Liver (tissue), 3 donors: ENCODE measurements around the gene MASP2.

ENCODE experiments used
- EGR1 ChIP-seq, 2 donors: IDR thresholded peaks; 2 replicates each; pipeline ENCODE4 v1.6.1; 2016 to 2018; ENCODE audit warnings: antibody characterized with exemption in 2 of 2, low read depth in 2 of 2
- GABPA ChIP-seq, 2 donors: IDR thresholded peaks in 1 of 2; conservative IDR thresholded peaks in 1 of 2; 2 replicates each; pipeline ENCODE4 v1.6.1; 2016; ENCODE audit warnings: antibody characterized with exemption in 2 of 2, mild to moderate bottlenecking in 1 of 2, moderate library complexity in 1 of 2
- HNF4A ChIP-seq, 2 donors: conservative IDR thresholded peaks; 2 replicates each; pipeline ENCODE4 v1.6.1; 2016; ENCODE audit warnings: antibody characterized with exemption in 2 of 2, mild to moderate bottlenecking in 2 of 2
- JUND ChIP-seq, 2 donors: IDR thresholded peaks; 2 replicates each; pipeline ENCODE4 v1.6.1; 2016; ENCODE audit warnings: antibody characterized with exemption in 2 of 2
- RAD21 ChIP-seq, 2 donors: IDR thresholded peaks; 2 replicates each; pipeline ENCODE4 v1.6.1; 2016; ENCODE audit warnings: antibody characterized with exemption in 2 of 2, mild to moderate bottlenecking in 2 of 2
- TAF1 ChIP-seq: conservative IDR thresholded peaks from 2 replicates; pipeline ENCODE4 v1.6.1; 2016; ENCODE audit warnings: antibody characterized with exemption, mild to moderate bottlenecking
- YY1 ChIP-seq: IDR thresholded peaks from 2 replicates; pipeline ENCODE4 v1.6.1; 2016; ENCODE audit warnings: antibody characterized with exemption, mild to moderate bottlenecking
- TF ChIP-seq, protein P1 (sequence below): fragments of 150-350 bp; IDR thresholded peaks from 2 replicates; pipeline ENCODE4 v1.5.1; 2017; ENCODE audit warnings: improper control_type of control experiment, low read depth, low read length; ENCODE audit not compliant: missing input control
- TF ChIP-seq, protein P2 (sequence below): IDR thresholded peaks from 2 replicates; pipeline ENCODE4 v1.6.1; 2016; ENCODE audit warnings: antibody characterized with exemption
- TF ChIP-seq, protein P3 (sequence below): IDR thresholded peaks from 2 replicates; pipeline ENCODE4 v1.6.1; 2016; ENCODE audit warnings: antibody characterized with exemption, mild to moderate bottlenecking
- TF ChIP-seq, protein P4 (sequence below): IDR thresholded peaks from 2 replicates; pipeline ENCODE4 v1.6.1; 2016; ENCODE audit warnings: antibody characterized with exemption
- donor health status: healthy.
- donor health status: healthy.

DNA sequence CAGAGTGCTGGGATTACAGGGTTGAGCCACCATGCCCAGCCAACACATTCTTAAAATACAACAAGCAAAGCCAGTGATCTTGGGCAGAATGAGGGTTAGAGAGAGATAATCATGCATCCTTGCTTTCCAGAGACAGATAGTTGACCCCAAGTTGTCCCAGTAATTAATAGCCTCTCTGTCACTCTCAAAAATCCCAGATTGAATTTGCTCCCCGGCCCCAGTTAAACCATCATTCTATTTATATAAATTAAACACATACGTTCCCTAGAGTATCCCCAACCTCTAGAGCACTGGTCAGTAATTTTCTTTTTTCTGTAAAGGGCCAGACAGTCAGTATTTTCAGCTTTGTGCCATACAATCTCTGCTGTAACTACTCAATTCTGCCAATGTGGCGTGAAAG, 50.9 kb downstream of the MASP2 start:
- TF ChIP-seq, protein P1, sequence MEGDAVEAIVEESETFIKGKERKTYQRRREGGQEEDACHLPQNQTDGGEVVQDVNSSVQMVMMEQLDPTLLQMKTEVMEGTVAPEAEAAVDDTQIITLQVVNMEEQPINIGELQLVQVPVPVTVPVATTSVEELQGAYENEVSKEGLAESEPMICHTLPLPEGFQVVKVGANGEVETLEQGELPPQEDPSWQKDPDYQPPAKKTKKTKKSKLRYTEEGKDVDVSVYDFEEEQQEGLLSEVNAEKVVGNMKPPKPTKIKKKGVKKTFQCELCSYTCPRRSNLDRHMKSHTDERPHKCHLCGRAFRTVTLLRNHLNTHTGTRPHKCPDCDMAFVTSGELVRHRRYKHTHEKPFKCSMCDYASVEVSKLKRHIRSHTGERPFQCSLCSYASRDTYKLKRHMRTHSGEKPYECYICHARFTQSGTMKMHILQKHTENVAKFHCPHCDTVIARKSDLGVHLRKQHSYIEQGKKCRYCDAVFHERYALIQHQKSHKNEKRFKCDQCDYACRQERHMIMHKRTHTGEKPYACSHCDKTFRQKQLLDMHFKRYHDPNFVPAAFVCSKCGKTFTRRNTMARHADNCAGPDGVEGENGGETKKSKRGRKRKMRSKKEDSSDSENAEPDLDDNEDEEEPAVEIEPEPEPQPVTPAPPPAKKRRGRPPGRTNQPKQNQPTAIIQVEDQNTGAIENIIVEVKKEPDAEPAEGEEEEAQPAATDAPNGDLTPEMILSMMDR: no peak
- TF ChIP-seq, protein P2, sequence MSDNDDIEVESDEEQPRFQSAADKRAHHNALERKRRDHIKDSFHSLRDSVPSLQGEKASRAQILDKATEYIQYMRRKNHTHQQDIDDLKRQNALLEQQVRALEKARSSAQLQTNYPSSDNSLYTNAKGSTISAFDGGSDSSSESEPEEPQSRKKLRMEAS: no peak
- TF ChIP-seq, protein P3, sequence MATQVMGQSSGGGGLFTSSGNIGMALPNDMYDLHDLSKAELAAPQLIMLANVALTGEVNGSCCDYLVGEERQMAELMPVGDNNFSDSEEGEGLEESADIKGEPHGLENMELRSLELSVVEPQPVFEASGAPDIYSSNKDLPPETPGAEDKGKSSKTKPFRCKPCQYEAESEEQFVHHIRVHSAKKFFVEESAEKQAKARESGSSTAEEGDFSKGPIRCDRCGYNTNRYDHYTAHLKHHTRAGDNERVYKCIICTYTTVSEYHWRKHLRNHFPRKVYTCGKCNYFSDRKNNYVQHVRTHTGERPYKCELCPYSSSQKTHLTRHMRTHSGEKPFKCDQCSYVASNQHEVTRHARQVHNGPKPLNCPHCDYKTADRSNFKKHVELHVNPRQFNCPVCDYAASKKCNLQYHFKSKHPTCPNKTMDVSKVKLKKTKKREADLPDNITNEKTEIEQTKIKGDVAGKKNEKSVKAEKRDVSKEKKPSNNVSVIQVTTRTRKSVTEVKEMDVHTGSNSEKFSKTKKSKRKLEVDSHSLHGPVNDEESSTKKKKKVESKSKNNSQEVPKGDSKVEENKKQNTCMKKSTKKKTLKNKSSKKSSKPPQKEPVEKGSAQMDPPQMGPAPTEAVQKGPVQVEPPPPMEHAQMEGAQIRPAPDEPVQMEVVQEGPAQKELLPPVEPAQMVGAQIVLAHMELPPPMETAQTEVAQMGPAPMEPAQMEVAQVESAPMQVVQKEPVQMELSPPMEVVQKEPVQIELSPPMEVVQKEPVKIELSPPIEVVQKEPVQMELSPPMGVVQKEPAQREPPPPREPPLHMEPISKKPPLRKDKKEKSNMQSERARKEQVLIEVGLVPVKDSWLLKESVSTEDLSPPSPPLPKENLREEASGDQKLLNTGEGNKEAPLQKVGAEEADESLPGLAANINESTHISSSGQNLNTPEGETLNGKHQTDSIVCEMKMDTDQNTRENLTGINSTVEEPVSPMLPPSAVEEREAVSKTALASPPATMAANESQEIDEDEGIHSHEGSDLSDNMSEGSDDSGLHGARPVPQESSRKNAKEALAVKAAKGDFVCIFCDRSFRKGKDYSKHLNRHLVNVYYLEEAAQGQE: no peak
- TF ChIP-seq GABPA (IDR thresholded peaks at IDR 0.05 in 1 of 2, conservative IDR thresholded peaks at IDR 0.05 in 1 of 2): no peak
- no peak for TF ChIP-seq YY1
- TF ChIP-seq RAD21 (IDR thresholded peaks at IDR 0.05): no peak
- TF ChIP-seq HNF4A (conservative IDR thresholded peaks at IDR 0.05): no peak
- TF ChIP-seq TAF1: no peak
- no peak for TF ChIP-seq EGR1 (IDR thresholded peaks at IDR 0.05; ENCODE audit: low read depth in 2 of 2)
- TF ChIP-seq, protein P4, sequence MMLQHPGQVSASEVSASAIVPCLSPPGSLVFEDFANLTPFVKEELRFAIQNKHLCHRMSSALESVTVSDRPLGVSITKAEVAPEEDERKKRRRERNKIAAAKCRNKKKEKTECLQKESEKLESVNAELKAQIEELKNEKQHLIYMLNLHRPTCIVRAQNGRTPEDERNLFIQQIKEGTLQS: no peak
- no peak for TF ChIP-seq JUND (IDR thresholded peaks at IDR 0.05)
